HCT116 (cell line): Measurements from ENCODE around the gene HDAC10.

Experiments
- CEBPB ChIP-seq: IDR thresholded peaks from 2 replicates; pipeline ENCODE4 v1.6.1; 2012; ENCODE audit warnings: low read depth
- CTCF ChIP-seq, 3 experiments: fragments of 200-600 bp in 1 of 3; sonication (generic) in 1 of 3; IDR thresholded peaks in 2 of 3; conservative IDR thresholded peaks in 1 of 3; 2 replicates each; pipeline ENCODE4 v1.5.1; 2012 to 2017; ENCODE audit warnings: low read depth in 2 of 3, low read length in 2 of 3, antibody characterized with exemption in 1 of 3, borderline replicate concordance in 1 of 3, control low read depth in 1 of 3, mild to moderate bottlenecking in 1 of 3, mixed read lengths in 1 of 3, mixed run types in 1 of 3, moderate library complexity in 1 of 3; ENCODE audit not compliant: insufficient read depth in 1 of 3
- ELF1 ChIP-seq: IDR thresholded peaks from 2 replicates; pipeline ENCODE4 v1.6.1; 2012; ENCODE audit warnings: low read depth, borderline replicate concordance
- MAX ChIP-seq: IDR thresholded peaks from 2 replicates; pipeline ENCODE4 v1.6.1; 2012
- POLR2A ChIP-seq: IDR thresholded peaks from 2 replicates; pipeline ENCODE4 v1.7.0; 2011; ENCODE audit warnings: borderline replicate concordance; ENCODE audit not compliant: insufficient read depth, insufficient read length; ENCODE audit errors: extremely low read depth
- POLR2AphosphoS5 ChIP-seq: IDR thresholded peaks from 2 replicates; pipeline ENCODE4 v1.6.1; 2011; ENCODE audit warnings: mild to moderate bottlenecking, low read depth, low read length, moderate library complexity
- SIN3A ChIP-seq: IDR thresholded peaks from 2 replicates; pipeline ENCODE4 v1.6.1; 2012; ENCODE audit warnings: low read depth
- SP1 ChIP-seq: IDR thresholded peaks from 2 replicates; pipeline ENCODE4 v1.6.1; 2012; ENCODE audit warnings: low read depth
- SRF ChIP-seq: IDR thresholded peaks from 2 replicates; pipeline ENCODE4 v1.6.1; 2012; ENCODE audit warnings: low read depth
- ZBTB33 ChIP-seq: IDR thresholded peaks from 2 replicates; pipeline ENCODE4 v1.6.1; 2011; ENCODE audit warnings: mild to moderate bottlenecking, low read length, moderate library complexity; ENCODE audit not compliant: insufficient replicate concordance; ENCODE audit errors: extremely low read depth
- ZNF274 ChIP-seq: fragments of 200-500 bp; sonication (Bioruptor generic); IDR thresholded peaks from 2 replicates; pipeline ENCODE4 v1.6.1; 2014; ENCODE audit warnings: mild to moderate bottlenecking, low read depth, low read length, inconsistent platforms

- TF ChIP-seq POLR2A (no peak), ZBTB33 (no peak), ZNF274 (no peak), CTCF (IDR thresholded peaks at IDR 0.05 in 2 of 3, conservative IDR thresholded peaks at IDR 0.05 in 1 of 3; ENCODE audit: borderline replicate concordance in 1 of 3, insufficient read depth in 1 of 3, low read depth in 2 of 3, low read length in 2 of 3) (no peak), CEBPB (no peak), SRF (no peak), SP1 (no peak), ELF1 (no peak), MAX (no peak), SIN3A (no peak), POLR2AphosphoS5 (no peak)
Observed at GRCh38 chr22:50204571-50204970, 46.5 kb downstream of the HDAC10 start.
